ENCODE results near the gene SLC25A21. TPM values are rescaled to one million over a fixed set of nuclear protein-coding genes. Genes with fewer than 3 reads are reported as not detected.

Gene SLC25A21
- polyA plus RNA-seq, 4 donors = 0.22 to 1.4 (median 0.97) TPM

DNA sequence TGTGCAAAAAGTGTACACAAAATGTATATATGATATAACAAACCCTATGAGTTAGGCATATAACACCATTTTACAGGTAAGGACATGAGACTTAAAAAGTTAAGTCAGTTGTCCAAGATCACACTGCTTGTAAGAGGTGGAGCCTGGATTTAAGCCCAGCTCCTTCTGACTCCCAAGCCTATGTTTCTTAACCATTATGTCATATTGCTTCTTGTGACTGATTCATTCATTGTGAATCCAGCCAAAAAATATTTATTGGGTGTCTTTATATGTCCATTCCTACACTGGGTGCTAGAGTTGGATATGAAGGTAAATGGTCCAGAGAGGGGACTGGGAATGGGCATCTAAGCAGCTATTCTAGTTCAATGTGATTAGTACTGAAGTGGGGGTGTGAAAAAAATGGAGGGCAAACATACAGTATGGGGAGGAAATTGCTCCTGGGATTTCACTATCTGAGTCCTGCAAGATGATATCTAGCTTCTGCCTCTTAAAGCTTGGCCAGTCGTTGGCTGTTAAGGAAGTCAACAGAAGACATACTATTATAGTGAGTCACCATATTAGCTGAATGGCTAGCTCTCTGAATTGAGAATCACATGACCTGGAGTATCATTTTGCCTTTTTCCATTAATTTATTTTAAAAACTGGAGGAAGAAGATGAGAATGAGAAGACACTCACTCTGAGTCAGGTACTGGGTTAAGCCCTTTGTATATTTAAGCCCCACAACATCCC lies 481.9 kb downstream of the SLC25A21 start:
- H3K9me3 ChIP-seq (ENCODE audit: control insufficient read depth in 2 of 2, insufficient read depth in 1 of 2, low read depth in 1 of 2, low read length in 1 of 2) = no peaks in the 10 kb centered on the region
- H3K4me1 ChIP-seq (ENCODE audit: control insufficient read depth in 3 of 3, insufficient read depth in 2 of 3, low read depth in 1 of 3, low read length in 2 of 3) = no peaks in the 10 kb centered on the region
- H3K27ac ChIP-seq (ENCODE audit: low read depth in 1 of 3, low read length in 2 of 3) = no peak overlapping the region
- H3K4me3 ChIP-seq (ENCODE audit: low read depth in 1 of 3, low read length in 3 of 3) = no peak overlapping the region
- no peaks in the 10 kb centered on the region for H3K36me3 ChIP-seq (ENCODE audit: control insufficient read depth in 3 of 3, insufficient read depth in 2 of 3, low read depth in 1 of 3, low read length in 3 of 3)
- no peak for DNase-seq
- no peak for FAIRE-seq
- 17 to 37% (median 20%) methylated on average over 1 of the region's 1 CpG for WGBS, 3 donors
- H3K27me3 ChIP-seq (ENCODE audit: control insufficient read depth in 3 of 3, insufficient read depth in 3 of 3, low read length in 3 of 3) = peaks cover 0 to 2% (median 0%) of the 10 kb centered on the region in 3 donors

DNA sequence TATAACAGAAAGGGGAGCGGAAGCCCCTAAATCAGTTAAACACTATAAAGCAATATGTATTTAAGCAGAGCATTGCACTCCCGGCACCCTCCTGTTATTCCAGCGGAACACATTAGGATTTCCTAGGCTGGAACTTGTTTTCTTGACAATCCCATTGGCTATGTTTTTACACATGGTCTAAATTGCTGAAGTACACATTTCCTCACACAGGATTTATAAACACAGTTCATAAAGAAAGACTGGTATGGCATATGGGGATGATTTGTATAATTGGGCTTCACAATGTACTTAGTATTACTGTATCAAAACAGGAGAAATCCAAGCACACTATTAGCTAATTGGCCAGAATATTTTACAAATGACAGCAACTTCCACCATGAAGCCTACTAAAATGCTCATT lies 487.5 kb downstream of the SLC25A21 start:
- peaks cover 0 to 2% (median 0%) of the 10 kb centered on the region in 3 donors for H3K27me3 ChIP-seq (ENCODE audit: control insufficient read depth in 3 of 3, insufficient read depth in 3 of 3, low read length in 3 of 3)
- WGBS, 3 donors = 87 to 95% (median 93%) methylated on average over 3 of the region's 3 CpGs
- FAIRE-seq (no peak), DNase-seq (no peak)
- no peak overlapping the region for H3K27ac ChIP-seq (ENCODE audit: low read depth in 1 of 3, low read length in 2 of 3)
- H3K9me3 ChIP-seq (ENCODE audit: control insufficient read depth in 2 of 2, insufficient read depth in 1 of 2, low read depth in 1 of 2, low read length in 1 of 2) = no peaks in the 10 kb centered on the region
- H3K36me3 ChIP-seq (ENCODE audit: control insufficient read depth in 3 of 3, insufficient read depth in 2 of 3, low read depth in 1 of 3, low read length in 3 of 3) = no peaks in the 10 kb centered on the region
- H3K4me3 ChIP-seq (ENCODE audit: low read depth in 1 of 3, low read length in 3 of 3) = no peak overlapping the region
- H3K4me1 ChIP-seq (ENCODE audit: control insufficient read depth in 3 of 3, insufficient read depth in 2 of 3, low read depth in 1 of 3, low read length in 2 of 3) = no peaks in the 10 kb centered on the region

DNA sequence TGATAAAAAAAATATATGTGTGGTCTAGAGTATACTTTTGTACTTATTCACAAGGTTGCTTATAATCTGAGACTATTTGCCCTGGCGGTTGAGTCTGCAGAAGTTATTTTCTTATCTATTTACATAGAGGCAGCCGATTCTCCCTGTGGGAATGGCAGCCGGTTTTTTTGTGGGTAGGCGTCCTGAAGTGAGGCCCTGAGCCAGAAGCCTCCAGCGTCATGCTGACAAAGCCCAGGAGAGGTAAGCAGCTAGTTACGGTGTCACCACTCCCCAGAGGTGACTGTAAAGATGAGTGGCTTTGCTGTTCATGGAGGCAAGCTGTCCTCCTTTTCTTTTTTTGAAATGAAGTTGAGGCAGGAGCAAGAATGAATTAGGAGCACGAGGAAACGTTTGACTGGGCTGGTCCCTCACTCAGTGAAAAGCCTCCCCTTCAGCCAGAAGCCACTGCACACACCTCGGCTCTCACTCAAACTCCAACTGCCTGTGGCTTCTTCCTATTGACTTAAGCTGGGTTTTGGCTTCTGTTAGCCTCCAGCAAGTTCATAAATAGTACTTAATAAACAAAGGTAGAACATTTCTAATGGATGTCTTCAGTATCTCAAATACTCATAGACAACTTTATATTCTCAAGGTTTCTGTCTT lies 489.2 kb downstream of the SLC25A21 start:
- Histone ChIP-seq H3K36me3 (ENCODE audit: control insufficient read depth in 3 of 3, insufficient read depth in 2 of 3, low read depth in 1 of 3, low read length in 3 of 3) (no peaks in the 10 kb centered on the region), H3K27me3 (ENCODE audit: control insufficient read depth in 3 of 3, insufficient read depth in 3 of 3, low read length in 3 of 3) (peaks cover 0 to 2% (median 0%) of the 10 kb centered on the region in 3 donors), H3K9me3 (ENCODE audit: control insufficient read depth in 2 of 2, insufficient read depth in 1 of 2, low read depth in 1 of 2, low read length in 1 of 2) (no peaks in the 10 kb centered on the region), H3K27ac (ENCODE audit: low read depth in 1 of 3, low read length in 2 of 3) (no peak overlapping the region), H3K4me1 (ENCODE audit: control insufficient read depth in 3 of 3, insufficient read depth in 2 of 3, low read depth in 1 of 3, low read length in 2 of 3) (no peaks in the 10 kb centered on the region), H3K4me3 (ENCODE audit: low read depth in 1 of 3, low read length in 3 of 3) (no peak overlapping the region)
- WGBS, 3 donors = 64 to 76% (median 72%) methylated on average over 9 of the region's 9 CpGs
- DNase-seq = no peak
- no peak for FAIRE-seq

DNA sequence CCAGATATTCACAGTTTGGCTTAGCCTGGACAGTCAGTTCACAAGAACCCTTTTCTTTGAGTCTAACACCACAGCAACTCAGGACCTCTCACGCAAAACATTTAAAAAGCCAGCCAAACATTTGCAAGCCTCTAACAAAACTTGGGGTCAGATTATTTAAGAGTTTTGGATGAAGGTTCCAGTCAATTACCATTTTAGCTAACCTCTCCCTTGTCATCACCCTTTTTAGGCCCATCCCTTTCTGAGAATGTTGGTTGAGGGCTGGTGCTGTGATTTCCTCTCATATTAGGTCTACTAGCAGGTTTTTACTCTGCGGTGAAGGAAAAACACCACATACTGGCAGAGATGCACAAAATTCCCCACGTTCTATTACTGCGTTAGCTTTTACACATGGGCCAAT lies 490.1 kb downstream of the SLC25A21 start:
- H3K36me3 ChIP-seq (ENCODE audit: control insufficient read depth in 3 of 3, insufficient read depth in 2 of 3, low read depth in 1 of 3, low read length in 3 of 3) = no peaks in the 10 kb centered on the region
- H3K4me1 ChIP-seq (ENCODE audit: control insufficient read depth in 3 of 3, insufficient read depth in 2 of 3, low read depth in 1 of 3, low read length in 2 of 3) = no peaks in the 10 kb centered on the region
- H3K9me3 ChIP-seq (ENCODE audit: control insufficient read depth in 2 of 2, insufficient read depth in 1 of 2, low read depth in 1 of 2, low read length in 1 of 2) = no peaks in the 10 kb centered on the region
- peaks cover 0 to 2% (median 0%) of the 10 kb centered on the region in 3 donors for H3K27me3 ChIP-seq (ENCODE audit: control insufficient read depth in 3 of 3, insufficient read depth in 3 of 3, low read length in 3 of 3)
- H3K27ac ChIP-seq (ENCODE audit: low read depth in 1 of 3, low read length in 2 of 3) = no peak overlapping the region
- WGBS, 3 donors = 93 to 95% (median 93%) methylated on average over 4 of the region's 4 CpGs
- DNase-seq (no peak), FAIRE-seq (no peak)
- no peak overlapping the region for H3K4me3 ChIP-seq (ENCODE audit: low read depth in 1 of 3, low read length in 3 of 3)

DNA sequence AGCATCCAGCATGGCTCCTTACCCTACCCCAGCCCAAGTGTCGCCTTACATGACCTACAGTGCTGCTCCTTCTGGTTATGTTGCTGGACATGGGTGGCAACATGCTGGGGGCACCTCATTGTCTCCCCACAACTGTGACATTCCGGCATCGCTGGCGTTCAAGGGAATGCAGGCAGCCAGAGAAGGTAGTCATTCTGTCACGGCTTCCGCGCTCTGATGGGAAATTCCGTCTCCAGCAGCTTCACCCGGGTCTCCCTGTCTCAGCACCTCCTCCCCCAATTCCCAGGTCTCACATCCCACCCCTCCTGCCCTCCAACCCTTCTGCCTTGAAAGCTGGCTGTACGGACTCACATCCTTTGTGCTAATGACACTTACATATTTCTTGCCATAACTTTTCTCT lies 496.2 kb downstream of the SLC25A21 start:
- FAIRE-seq = no peak

DNA sequence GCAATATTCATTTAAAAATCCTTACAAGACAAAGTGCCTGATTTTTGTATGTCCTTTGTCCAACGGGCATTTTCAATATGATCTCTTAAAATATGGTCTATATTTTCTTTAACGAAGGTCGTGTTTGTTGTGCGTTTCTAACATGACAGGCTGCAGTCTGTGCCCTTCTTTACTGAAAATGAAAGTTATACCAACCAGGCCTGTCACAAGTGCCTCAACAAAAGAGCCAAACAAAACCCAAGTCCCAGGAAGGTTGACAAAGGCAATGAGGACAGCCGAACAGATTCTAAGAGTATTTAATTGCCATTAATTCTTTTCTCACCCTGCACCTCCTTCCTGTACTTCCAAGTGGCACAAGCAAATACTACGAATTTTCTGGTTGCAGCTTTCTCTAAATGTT lies 496.8 kb downstream of the SLC25A21 start:
- Histone ChIP-seq H3K4me3 (ENCODE audit: low read depth in 1 of 3, low read length in 3 of 3) (no peak overlapping the region), H3K27me3 (ENCODE audit: control insufficient read depth in 3 of 3, insufficient read depth in 3 of 3, low read length in 3 of 3) (peaks cover 0 to 9% (median 5%) of the 10 kb centered on the region in 3 donors), H3K9me3 (ENCODE audit: control insufficient read depth in 2 of 2, insufficient read depth in 1 of 2, low read depth in 1 of 2, low read length in 1 of 2) (no peaks in the 10 kb centered on the region), H3K4me1 (ENCODE audit: control insufficient read depth in 3 of 3, insufficient read depth in 2 of 3, low read depth in 1 of 3, low read length in 2 of 3) (no peaks in the 10 kb centered on the region), H3K27ac (ENCODE audit: low read depth in 1 of 3, low read length in 2 of 3) (no peak overlapping the region), H3K36me3 (ENCODE audit: control insufficient read depth in 3 of 3, insufficient read depth in 2 of 3, low read depth in 1 of 3, low read length in 3 of 3) (no peaks in the 10 kb centered on the region)
- FAIRE-seq (no peak), DNase-seq (no peak)
- whole genome bisulfite sequencing, 3 donors = 55 to 59% (median 56%) methylated on average over 6 of the region's 6 CpGs

More for the DNA sequence above, 496.2 kb downstream of the SLC25A21 start:
- Histone ChIP-seq H3K27me3 (ENCODE audit: control insufficient read depth in 3 of 3, insufficient read depth in 3 of 3, low read length in 3 of 3) (peaks cover 0 to 9% (median 5%) of the 10 kb centered on the region in 3 donors), H3K4me3 (ENCODE audit: low read depth in 1 of 3, low read length in 3 of 3) (no peak overlapping the region), H3K27ac (ENCODE audit: low read depth in 1 of 3, low read length in 2 of 3) (no peak overlapping the region), H3K36me3 (ENCODE audit: control insufficient read depth in 3 of 3, insufficient read depth in 2 of 3, low read depth in 1 of 3, low read length in 3 of 3) (no peaks in the 10 kb centered on the region), H3K4me1 (ENCODE audit: control insufficient read depth in 3 of 3, insufficient read depth in 2 of 3, low read depth in 1 of 3, low read length in 2 of 3) (no peaks in the 10 kb centered on the region), H3K9me3 (ENCODE audit: control insufficient read depth in 2 of 2, insufficient read depth in 1 of 2, low read depth in 1 of 2, low read length in 1 of 2) (no peaks in the 10 kb centered on the region)
- 22 to 49% (median 40%) methylated on average over 10 of the region's 10 CpGs for WGBS, 3 donors
- DNase-seq = no peak

DNA sequence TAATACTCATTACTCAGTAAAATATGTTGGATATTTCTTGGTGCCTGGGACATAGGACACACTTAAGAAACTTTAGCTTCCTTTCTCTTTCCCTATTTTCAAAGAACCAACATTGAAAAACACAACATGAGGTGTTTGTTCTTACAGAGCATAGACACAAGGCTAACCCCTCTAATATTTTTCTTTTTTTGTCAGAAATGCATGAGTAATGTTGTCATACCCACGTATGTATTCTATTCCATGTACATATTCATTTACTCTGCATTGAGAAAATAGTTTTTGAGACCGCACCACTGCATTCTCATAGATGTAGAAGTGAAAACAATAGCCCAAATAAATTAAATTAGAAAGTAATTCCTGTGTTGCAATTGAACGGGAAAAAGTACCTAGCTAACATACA lies 497.7 kb downstream of the SLC25A21 start:
- peaks cover 0 to 9% (median 5%) of the 10 kb centered on the region in 3 donors for H3K27me3 ChIP-seq (ENCODE audit: control insufficient read depth in 3 of 3, insufficient read depth in 3 of 3, low read length in 3 of 3)
- H3K4me3 ChIP-seq (ENCODE audit: low read depth in 1 of 3, low read length in 3 of 3) = no peak overlapping the region
- no peaks in the 10 kb centered on the region for H3K36me3 ChIP-seq (ENCODE audit: control insufficient read depth in 3 of 3, insufficient read depth in 2 of 3, low read depth in 1 of 3, low read length in 3 of 3)
- DNase-seq (no peak), FAIRE-seq (no peak)
- H3K9me3 ChIP-seq (ENCODE audit: control insufficient read depth in 2 of 2, insufficient read depth in 1 of 2, low read depth in 1 of 2, low read length in 1 of 2) = no peaks in the 10 kb centered on the region
- no peaks in the 10 kb centered on the region for H3K4me1 ChIP-seq (ENCODE audit: control insufficient read depth in 3 of 3, insufficient read depth in 2 of 3, low read depth in 1 of 3, low read length in 2 of 3)
- 75 to 85% (median 81%) methylated on average over 3 of the region's 3 CpGs for WGBS, 3 donors
- H3K27ac ChIP-seq (ENCODE audit: low read depth in 1 of 3, low read length in 2 of 3) = no peak overlapping the region

DNA sequence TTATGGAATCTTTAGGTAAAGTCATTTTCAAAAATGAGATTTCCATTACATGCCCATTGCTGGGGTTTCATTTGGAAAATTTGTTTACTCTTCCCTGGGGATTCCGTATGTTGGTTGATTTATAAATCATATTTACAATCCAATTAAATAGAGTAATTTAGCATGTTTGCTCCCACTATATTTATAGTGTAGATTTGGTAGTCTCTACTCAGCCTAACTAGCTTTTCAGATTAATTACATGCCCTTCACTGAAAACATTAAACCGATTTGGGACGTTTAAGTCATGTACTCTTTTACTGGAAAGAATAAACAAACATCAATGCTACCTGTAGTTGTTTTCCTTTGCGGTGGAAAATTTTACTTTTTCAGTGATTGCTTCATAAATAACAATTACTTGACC lies 500.3 kb downstream of the SLC25A21 start:
- Histone ChIP-seq H3K4me1 (ENCODE audit: control insufficient read depth in 3 of 3, insufficient read depth in 2 of 3, low read depth in 1 of 3, low read length in 2 of 3) (no peaks in the 10 kb centered on the region), H3K9me3 (ENCODE audit: control insufficient read depth in 2 of 2, insufficient read depth in 1 of 2, low read depth in 1 of 2, low read length in 1 of 2) (peaks cover 0 to 3% of the 10 kb centered on the region in 2 donors), H3K27ac (ENCODE audit: low read depth in 1 of 3, low read length in 2 of 3) (no peak overlapping the region), H3K27me3 (ENCODE audit: control insufficient read depth in 3 of 3, insufficient read depth in 3 of 3, low read length in 3 of 3) (peaks cover 0 to 21% (median 5%) of the 10 kb centered on the region in 3 donors), H3K36me3 (ENCODE audit: control insufficient read depth in 3 of 3, insufficient read depth in 2 of 3, low read depth in 1 of 3, low read length in 3 of 3) (no peaks in the 10 kb centered on the region), H3K4me3 (ENCODE audit: low read depth in 1 of 3, low read length in 3 of 3) (no peak overlapping the region)
- FAIRE-seq (no peak), DNase-seq (no peak)
- WGBS, 3 donors = 74 to 79% (median 75%) methylated on average over 4 of the region's 4 CpGs

All from small intestine (tissue), 7 donors.